ENCODE data around the gene OR6Y1.

DNA sequence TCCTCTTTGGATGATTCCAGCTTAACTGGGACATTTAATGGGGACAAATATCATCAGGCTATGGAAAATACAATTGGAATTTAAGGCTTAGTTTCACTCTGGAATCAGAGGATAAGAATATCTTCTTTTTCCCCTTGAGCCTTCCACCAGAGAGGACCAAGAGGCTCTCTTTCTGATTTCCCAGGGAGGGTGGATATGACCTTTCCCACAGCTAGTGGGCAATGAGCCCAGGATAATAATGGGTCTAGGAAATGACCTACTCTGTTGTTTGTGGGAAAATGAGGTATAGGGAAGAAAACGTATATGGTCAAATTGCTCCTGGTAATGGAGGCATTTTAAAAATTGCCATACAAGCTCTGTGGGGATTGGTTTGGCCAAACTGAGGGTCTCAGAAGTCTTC lies 1.9 kb downstream of the OR6Y1 start:
- TF ChIP-seq, protein P1, sequence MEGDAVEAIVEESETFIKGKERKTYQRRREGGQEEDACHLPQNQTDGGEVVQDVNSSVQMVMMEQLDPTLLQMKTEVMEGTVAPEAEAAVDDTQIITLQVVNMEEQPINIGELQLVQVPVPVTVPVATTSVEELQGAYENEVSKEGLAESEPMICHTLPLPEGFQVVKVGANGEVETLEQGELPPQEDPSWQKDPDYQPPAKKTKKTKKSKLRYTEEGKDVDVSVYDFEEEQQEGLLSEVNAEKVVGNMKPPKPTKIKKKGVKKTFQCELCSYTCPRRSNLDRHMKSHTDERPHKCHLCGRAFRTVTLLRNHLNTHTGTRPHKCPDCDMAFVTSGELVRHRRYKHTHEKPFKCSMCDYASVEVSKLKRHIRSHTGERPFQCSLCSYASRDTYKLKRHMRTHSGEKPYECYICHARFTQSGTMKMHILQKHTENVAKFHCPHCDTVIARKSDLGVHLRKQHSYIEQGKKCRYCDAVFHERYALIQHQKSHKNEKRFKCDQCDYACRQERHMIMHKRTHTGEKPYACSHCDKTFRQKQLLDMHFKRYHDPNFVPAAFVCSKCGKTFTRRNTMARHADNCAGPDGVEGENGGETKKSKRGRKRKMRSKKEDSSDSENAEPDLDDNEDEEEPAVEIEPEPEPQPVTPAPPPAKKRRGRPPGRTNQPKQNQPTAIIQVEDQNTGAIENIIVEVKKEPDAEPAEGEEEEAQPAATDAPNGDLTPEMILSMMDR (conservative IDR thresholded peaks at IDR 0.05; ENCODE audit: low read depth in 2 of 2) = no peak
- TF ChIP-seq POLR2AphosphoS5 (IDR thresholded peaks at IDR 0.05; ENCODE audit: low read depth) = no peak
- no peak for TF ChIP-seq JUNB (IDR thresholded peaks at IDR 0.05; ENCODE audit: unreplicated experiment)
- TF ChIP-seq, protein P2, sequence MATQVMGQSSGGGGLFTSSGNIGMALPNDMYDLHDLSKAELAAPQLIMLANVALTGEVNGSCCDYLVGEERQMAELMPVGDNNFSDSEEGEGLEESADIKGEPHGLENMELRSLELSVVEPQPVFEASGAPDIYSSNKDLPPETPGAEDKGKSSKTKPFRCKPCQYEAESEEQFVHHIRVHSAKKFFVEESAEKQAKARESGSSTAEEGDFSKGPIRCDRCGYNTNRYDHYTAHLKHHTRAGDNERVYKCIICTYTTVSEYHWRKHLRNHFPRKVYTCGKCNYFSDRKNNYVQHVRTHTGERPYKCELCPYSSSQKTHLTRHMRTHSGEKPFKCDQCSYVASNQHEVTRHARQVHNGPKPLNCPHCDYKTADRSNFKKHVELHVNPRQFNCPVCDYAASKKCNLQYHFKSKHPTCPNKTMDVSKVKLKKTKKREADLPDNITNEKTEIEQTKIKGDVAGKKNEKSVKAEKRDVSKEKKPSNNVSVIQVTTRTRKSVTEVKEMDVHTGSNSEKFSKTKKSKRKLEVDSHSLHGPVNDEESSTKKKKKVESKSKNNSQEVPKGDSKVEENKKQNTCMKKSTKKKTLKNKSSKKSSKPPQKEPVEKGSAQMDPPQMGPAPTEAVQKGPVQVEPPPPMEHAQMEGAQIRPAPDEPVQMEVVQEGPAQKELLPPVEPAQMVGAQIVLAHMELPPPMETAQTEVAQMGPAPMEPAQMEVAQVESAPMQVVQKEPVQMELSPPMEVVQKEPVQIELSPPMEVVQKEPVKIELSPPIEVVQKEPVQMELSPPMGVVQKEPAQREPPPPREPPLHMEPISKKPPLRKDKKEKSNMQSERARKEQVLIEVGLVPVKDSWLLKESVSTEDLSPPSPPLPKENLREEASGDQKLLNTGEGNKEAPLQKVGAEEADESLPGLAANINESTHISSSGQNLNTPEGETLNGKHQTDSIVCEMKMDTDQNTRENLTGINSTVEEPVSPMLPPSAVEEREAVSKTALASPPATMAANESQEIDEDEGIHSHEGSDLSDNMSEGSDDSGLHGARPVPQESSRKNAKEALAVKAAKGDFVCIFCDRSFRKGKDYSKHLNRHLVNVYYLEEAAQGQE (IDR thresholded peaks at IDR 0.05; ENCODE audit: unreplicated experiment) = no peak
- TF ChIP-seq STAT1 (IDR thresholded peaks at IDR 0.05; ENCODE audit: unreplicated experiment) = no peak
- TF ChIP-seq CREB1 (CRISPR knock-in tag; IDR thresholded peaks at IDR 0.05; ENCODE audit: low read depth) = no peak
- TF ChIP-seq EZH2 (IDR thresholded peaks at IDR 0.05; ENCODE audit: low read depth, unreplicated experiment) = no peak
- TF ChIP-seq EZH2phosphoT487 (IDR thresholded peaks at IDR 0.05; ENCODE audit: unreplicated experiment) = no peak

All from GM23338 (cell line).